GM21737 (cell line): ENCODE measurements around the gene PIGT.
"Not testable (repeated sequence)": the region's sequence is repeated elsewhere in the genome, so short reads cannot be mapped to it uniquely, and the experiment has no call there.

Source experiments
- ATAC-seq: cut with Tn5 transposase; IDR thresholded peaks from one replicate; pipeline ENCODE4 v1.9.1; 2021; ENCODE audit warnings: mild to moderate bottlenecking, moderate library complexity; ENCODE audit not compliant: unreplicated experiment

PIGT gene

GRCh38 chr20:45462711-45463509 is 47.0 kb downstream of the PIGT start:
- no peak for ATAC-seq

- no peak for ATAC-seq
Observed at GRCh38 chr20:45463709-45464108, 47.8 kb downstream of the PIGT start.

- ATAC-seq = no peak
Observed at GRCh38 chr20:45465491-45466266, 49.7 kb downstream of the PIGT start.

GRCh38 chr20:45467172-45467571 is 51.2 kb downstream of the PIGT start:
- no peak for ATAC-seq

GRCh38 chr20:45467861-45468260 is 51.9 kb downstream of the PIGT start:
- ATAC-seq = no peak

GRCh38 chr20:45469336-45470261 is 53.7 kb downstream of the PIGT start, which contains the start of gene WFDC2:
WFDC2 (plus strand) TSS chr20:45469753; CDS start chr20:45469782, 29 bp downstream.
- no peak for ATAC-seq

GRCh38 chr20:45470262-45470931 is 54.5 kb downstream of the PIGT start:
- peak; percentile 71 for ATAC-seq

- peak; percentile 29 for ATAC-seq
Observed at GRCh38 chr20:45470937-45471336, 55.0 kb downstream of the PIGT start.

- ATAC-seq = not testable (repeated sequence)
Observed at GRCh38 chr20:45472286-45472685, 56.3 kb downstream of the PIGT start.
